ENCODE data around the gene FFAR1.
"Not testable (repeated sequence)": the region's sequence is repeated elsewhere in the genome, so short reads cannot be mapped to it uniquely, and the experiment has no call there.

Gene FFAR1

DNA sequence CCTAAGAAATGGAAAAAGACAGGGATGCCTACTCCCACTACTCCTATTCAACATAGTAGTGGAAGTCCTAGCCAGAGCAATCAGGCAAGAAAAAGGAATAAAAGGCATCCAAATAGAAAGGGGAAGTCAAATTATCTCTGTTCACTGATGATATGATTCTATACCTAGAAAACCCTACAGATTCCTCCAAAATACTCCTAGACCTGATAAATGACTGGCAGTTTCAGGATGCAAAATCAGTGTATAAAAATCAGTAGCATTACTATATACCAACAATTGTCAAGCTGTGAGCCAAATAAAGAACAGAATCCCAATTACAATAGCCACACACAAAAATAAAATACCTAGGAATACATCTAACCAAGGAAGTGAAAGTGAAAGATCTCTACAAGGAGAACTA, 21.8 kb downstream of the FFAR1 start:
- no peak for DNase-seq (ENCODE audit: low read depth in 2 of 2)

DNA sequence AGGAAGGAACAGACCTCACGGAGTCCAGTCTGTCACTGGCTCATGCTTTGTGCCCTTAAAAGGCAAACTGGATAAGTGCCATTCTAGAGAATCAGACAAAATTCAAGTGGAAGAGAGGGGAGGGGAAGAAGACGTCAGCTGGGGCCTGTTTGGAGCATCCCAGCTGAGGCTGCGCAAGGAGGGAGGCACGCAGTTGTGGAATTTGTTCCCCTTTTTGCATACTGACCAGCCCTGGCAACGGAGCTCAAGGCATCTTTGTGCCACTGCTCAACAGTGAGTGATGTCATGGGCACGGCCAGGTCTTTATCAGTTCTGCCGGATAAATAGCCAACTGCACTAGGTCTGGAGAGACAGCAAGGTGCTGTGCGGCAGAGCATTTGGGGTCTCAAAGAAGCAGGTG, 23.0 kb downstream of the FFAR1 start, which contains the start of gene GPR42:
TSS of gene GPR42 (plus strand) at position 347 of the 400 bp plus-strand sequence. CDS start 292 bp downstream, outside the sequence.
- no peak for DNase-seq (ENCODE audit: low read depth in 2 of 2)
- no peak within 1 kb of the TSS for H3K4me3 ChIP-seq (replicated peaks in 1 of 2; ENCODE audit: low read depth in 2 of 2, low read length in 2 of 2)
- TF ChIP-seq, protein P1, sequence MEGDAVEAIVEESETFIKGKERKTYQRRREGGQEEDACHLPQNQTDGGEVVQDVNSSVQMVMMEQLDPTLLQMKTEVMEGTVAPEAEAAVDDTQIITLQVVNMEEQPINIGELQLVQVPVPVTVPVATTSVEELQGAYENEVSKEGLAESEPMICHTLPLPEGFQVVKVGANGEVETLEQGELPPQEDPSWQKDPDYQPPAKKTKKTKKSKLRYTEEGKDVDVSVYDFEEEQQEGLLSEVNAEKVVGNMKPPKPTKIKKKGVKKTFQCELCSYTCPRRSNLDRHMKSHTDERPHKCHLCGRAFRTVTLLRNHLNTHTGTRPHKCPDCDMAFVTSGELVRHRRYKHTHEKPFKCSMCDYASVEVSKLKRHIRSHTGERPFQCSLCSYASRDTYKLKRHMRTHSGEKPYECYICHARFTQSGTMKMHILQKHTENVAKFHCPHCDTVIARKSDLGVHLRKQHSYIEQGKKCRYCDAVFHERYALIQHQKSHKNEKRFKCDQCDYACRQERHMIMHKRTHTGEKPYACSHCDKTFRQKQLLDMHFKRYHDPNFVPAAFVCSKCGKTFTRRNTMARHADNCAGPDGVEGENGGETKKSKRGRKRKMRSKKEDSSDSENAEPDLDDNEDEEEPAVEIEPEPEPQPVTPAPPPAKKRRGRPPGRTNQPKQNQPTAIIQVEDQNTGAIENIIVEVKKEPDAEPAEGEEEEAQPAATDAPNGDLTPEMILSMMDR (IDR thresholded peaks at IDR 0.05; ENCODE audit: low read depth, low read length), result no peak

More for the DNA sequence above, 21.8 kb downstream of the FFAR1 start:
- H3K4me3 ChIP-seq (replicated peaks in 1 of 2; ENCODE audit: low read depth in 2 of 2, low read length in 2 of 2), result no peak overlapping the region
- TF ChIP-seq, protein P1 (IDR thresholded peaks at IDR 0.05; ENCODE audit: low read depth, low read length), result no peak

DNA sequence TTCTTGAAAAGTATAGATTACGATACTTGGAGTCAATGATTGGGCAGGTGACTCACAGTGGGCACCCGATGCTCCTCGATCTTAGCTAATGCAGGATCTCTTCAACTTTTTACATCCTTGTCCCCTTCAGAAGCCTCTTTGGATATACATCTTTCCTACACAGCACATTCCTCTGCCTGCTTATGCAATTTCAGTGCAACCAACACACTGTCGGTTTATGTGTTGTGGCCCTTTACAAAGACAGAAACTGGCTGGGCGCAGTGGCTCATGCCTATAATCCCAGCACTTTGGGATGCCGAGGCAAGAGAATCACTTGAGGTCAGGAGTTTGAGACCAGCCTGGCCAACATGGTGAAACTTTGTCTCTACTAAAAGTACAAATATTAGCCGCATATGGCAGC, 25.8 kb downstream of the FFAR1 start:
- TF ChIP-seq, protein P1 (IDR thresholded peaks at IDR 0.05; ENCODE audit: low read depth, low read length), result no peak
- H3K4me3 ChIP-seq (replicated peaks in 1 of 2; ENCODE audit: low read depth in 2 of 2, low read length in 2 of 2), result no peak overlapping the region
- no peak for DNase-seq (ENCODE audit: low read depth in 2 of 2)

DNA sequence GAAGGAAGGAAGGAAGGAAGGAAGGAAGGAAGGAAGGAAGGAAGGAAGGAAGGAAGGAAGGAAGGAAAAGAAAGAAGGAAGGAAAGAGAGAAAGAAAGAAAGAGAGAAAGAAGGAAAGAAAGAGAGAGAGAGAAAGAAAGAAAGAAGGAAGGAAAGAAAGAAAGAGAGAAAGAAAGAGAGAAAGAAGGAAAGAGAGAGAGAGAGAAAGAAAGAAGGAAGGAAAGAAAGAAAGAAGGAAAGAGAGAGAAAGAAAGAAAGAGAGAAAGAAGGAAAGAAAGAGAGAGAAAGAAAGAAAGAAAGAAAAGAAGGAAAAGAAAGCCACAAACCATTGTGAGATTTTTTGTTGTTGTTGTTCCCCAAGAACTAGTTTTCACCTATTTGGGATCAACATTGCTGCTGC, 26.3 kb downstream of the FFAR1 start:
- DNase-seq (ENCODE audit: low read depth in 2 of 2); H3K4me3 ChIP-seq (replicated peaks in 1 of 2; ENCODE audit: low read depth in 2 of 2, low read length in 2 of 2): not testable (repeated sequence)

DNA sequence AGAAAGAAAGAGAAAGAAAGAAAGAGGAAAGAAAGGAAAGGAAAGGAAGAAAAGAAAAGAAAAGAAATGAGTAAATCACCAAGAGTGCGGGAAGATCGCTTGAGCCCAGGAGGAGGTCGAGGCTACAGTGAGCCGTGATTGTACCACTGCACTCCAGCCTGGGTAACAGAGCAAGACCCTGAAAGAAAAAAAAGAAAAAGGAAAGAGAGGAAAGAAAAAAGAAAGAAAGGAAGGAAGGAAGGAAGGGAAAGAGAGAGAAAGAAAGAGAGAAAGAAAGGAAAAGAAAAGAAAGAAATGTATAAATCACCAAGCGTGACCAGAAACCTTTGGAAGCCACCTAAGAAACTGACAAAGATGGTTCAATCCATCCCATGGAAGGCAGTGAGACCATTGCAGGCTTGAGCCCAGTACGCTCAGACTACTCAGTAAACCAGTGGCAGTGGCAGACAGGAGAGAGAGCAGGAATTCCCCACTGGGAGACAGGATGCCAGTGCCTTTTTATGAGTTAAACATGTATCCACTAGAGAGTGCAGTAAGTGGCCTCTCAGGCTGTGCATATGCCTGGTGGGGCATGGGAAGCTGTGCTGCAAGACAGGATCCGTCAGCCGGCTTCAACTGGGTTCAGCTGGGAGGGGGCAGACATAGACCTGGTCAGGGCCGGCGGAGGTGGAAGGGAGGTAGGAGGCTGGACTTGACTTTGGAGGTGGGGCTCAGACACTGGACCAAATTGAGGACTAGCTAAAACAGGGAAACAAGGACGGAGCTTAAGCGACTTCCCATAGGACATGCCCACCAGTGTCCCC, 28.0 kb downstream of the FFAR1 start:
- TF ChIP-seq, protein P1 (IDR thresholded peaks at IDR 0.05; ENCODE audit: low read depth, low read length), result no peak
- no peak for DNase-seq (ENCODE audit: low read depth in 2 of 2)
- no peak overlapping the region for H3K4me3 ChIP-seq (replicated peaks in 1 of 2; ENCODE audit: low read depth in 2 of 2, low read length in 2 of 2)

DNA sequence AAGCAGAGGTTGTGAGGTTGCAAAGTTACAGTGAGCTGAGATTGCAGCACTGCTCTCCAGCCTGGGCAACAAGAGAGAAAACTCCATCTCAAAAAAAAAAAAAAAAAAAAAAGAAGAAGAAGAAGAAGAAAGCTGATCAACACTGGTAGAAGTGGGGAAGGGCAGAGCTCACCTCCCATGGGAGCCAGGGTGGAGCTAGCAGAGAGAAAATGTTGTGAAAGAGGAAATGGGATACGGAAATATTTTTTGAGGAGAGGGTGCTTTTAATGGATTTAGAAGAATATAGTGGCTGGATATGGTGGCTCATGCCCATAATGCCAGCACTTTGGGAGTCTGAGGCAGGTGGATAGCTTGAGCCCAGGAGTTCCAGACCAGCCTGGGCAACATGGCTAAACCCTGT, 30.0 kb downstream of the FFAR1 start:
- no peak overlapping the region for H3K4me3 ChIP-seq (replicated peaks in 1 of 2; ENCODE audit: low read depth in 2 of 2, low read length in 2 of 2)
- no peak for DNase-seq (ENCODE audit: low read depth in 2 of 2)
- TF ChIP-seq, protein P1 (IDR thresholded peaks at IDR 0.05; ENCODE audit: low read depth, low read length), result no peak

DNA sequence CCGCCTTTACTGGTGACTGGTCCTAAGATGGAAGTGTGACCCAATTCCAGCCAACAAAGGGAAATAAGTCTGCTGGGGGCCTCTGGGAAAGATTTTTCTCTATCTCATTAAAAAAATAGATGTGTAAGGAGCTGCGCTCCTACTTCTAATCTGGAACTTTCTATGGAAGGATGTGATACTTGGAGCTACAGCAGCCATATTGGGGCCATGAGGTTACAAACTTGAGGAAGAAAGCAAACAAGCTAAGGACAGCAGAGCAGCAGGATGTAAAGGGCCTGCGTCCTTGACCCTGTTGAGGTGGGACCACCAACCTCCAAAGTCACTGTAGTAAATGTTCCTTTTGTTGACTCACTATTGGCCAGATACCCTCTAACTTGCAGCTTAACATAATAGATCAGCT, 30.7 kb downstream of the FFAR1 start:
- TF ChIP-seq, protein P1 (IDR thresholded peaks at IDR 0.05; ENCODE audit: low read depth, low read length), result no peak
- no peak for DNase-seq (ENCODE audit: low read depth in 2 of 2)
- H3K4me3 ChIP-seq (replicated peaks in 1 of 2; ENCODE audit: low read depth in 2 of 2, low read length in 2 of 2), result no peak overlapping the region

DNA sequence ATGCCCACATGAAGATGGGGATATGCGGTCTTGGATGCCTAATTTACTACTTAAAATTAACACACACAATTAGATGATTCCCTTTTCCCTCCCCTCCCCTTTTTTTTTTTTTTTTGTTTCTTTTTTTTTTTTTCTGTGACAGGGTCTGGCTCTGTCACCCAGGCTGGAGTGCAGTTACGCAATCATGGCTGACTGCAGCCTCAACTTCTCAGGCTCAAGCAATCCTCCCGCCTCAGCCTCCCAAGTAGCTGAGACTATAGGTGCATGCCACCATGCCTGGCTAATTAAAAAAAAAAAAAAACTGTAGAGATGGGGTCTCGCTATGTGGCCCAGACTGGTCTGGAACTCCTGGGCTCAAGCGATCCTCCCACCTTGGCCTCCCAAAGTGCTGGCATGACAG, 31.8 kb downstream of the FFAR1 start:
- not testable (repeated sequence) for H3K4me3 ChIP-seq (replicated peaks in 1 of 2; ENCODE audit: low read depth in 2 of 2, low read length in 2 of 2); DNase-seq (ENCODE audit: low read depth in 2 of 2)
